ENCODE data around the gene ELOVL7. TPM values are rescaled to one million over a fixed set of nuclear protein-coding genes. Genes with fewer than 3 reads are reported as not detected.

The ELOVL7 gene
- total and polyA plus RNA-seq, 10 of the 15 experiments (the other 5 are each of a cell fraction or from before 2014, with no cell fraction given), result 0.26 to 1.2 (median 0.92) TPM

- Histone ChIP-seq H3K27ac (ENCODE audit: control insufficient read depth, insufficient read depth) (no peak overlapping the region), H3K9ac (ENCODE audit: control insufficient read depth, insufficient read depth, low read length) (no peak overlapping the region), H3K4me1 (ENCODE audit: control insufficient read depth, insufficient read depth, low read length) (no peaks in the 10 kb centered on the region), H3K4me3 (no peak overlapping the region), H3K36me3 (ENCODE audit: control insufficient read depth in 2 of 2, insufficient read depth in 2 of 2, low read length in 1 of 2) (no peaks in the 10 kb centered on the region), H3K4me2 (ENCODE audit: control insufficient read depth, insufficient read depth) (no peak overlapping the region), H3K9me3 (replicated peaks; ENCODE audit: control insufficient read depth, insufficient read depth, low read length) (no peaks in the 10 kb centered on the region), H3K27me3 (replicated peaks in 1 of 2; ENCODE audit: control insufficient read depth in 2 of 2, insufficient read depth in 2 of 2, low read length in 1 of 2) (no peaks in the 10 kb centered on the region; a peak in 1 of 4 replicates), H4K20me1 (ENCODE audit: control insufficient read depth, insufficient read depth) (no peaks in the 10 kb centered on the region), H2AFZ (ENCODE audit: control insufficient read depth, low read depth, low read length) (no peak overlapping the region), H3K79me2 (ENCODE audit: control insufficient read depth, insufficient read depth, low read length) (no peaks in the 10 kb centered on the region)
- FAIRE-seq (no peak), DNase-seq (ENCODE audit: low read depth, low spot score) (no peak), ATAC-seq (no peak)
- in situ Hi-C loops (cut with MboI), result no loop called here
- CTCF ChIA-PET, result interaction anchor here (1.8 kb wide), 1 partner anchor 55 kb away, joined by 5 read pairs; no protein-coding TSS in a partner anchor
- RAD21 ChIA-PET (ENCODE audit: unreplicated experiment), result interaction anchor here (0.6 kb wide), 1 partner anchor 12 kb away, joined by 3 read pairs; no protein-coding TSS in a partner anchor
- POLR2A ChIA-PET, result no interaction called here
- intact Hi-C loops (cut with micrococcal nuclease; ENCODE audit: unreplicated experiment), result no loop called here
- BruUV-seq (replicated peaks), result no TSS peak
- SMC1A ChIA-PET (ENCODE audit: uncharacterized antibody, unreplicated experiment), result interaction anchor here (0.7 kb wide), 2 partner anchors 50 to 236 kb away, joined by 3 read pairs; no protein-coding TSS in a partner anchor
- WGBS (ENCODE audit: insufficient coverage, insufficient replicate concordance, low lambda C conversion rate, missing lambda C conversion rate), result 85% methylated on average over 2 of the region's 2 CpGs
- TF ChIP-seq RFX5 (IDR thresholded peaks at IDR 0.05; ENCODE audit: low read depth, low read length), result no peak
- TF ChIP-seq POLR2AphosphoS2 (IDR thresholded peaks at IDR 0.05; ENCODE audit: low read depth, low read length), result no peak
- no peak for TF ChIP-seq NKRF (conservative IDR thresholded peaks at IDR 0.05)
Observed at GRCh38 chr5:60724126-60724525, 119.9 kb downstream of the ELOVL7 start.

GRCh38 chr5:60722416-60722815, 121.7 kb downstream of the ELOVL7 start:
- ChIA-PET RAD21 (ENCODE audit: unreplicated experiment) (no interaction called here), POLR2A (no interaction called here), SMC1A (ENCODE audit: uncharacterized antibody, unreplicated experiment) (no interaction called here), CTCF (no interaction called here)
- Histone ChIP-seq H3K79me2 (ENCODE audit: control insufficient read depth, insufficient read depth, low read length) (no peaks in the 10 kb centered on the region), H2AFZ (ENCODE audit: control insufficient read depth, low read depth, low read length) (no peak overlapping the region), H3K4me2 (ENCODE audit: control insufficient read depth, insufficient read depth) (no peak overlapping the region), H4K20me1 (ENCODE audit: control insufficient read depth, insufficient read depth) (no peaks in the 10 kb centered on the region), H3K4me1 (ENCODE audit: control insufficient read depth, insufficient read depth, low read length) (no peaks in the 10 kb centered on the region), H3K9me3 (replicated peaks; ENCODE audit: control insufficient read depth, insufficient read depth, low read length) (no peaks in the 10 kb centered on the region; the same call in 2 of the 3 replicates), H3K27me3 (replicated peaks in 1 of 2; ENCODE audit: control insufficient read depth in 2 of 2, insufficient read depth in 2 of 2, low read length in 1 of 2) (no peaks in the 10 kb centered on the region; a peak in 1 of 4 replicates), H3K9ac (ENCODE audit: control insufficient read depth, insufficient read depth, low read length) (no peak overlapping the region), H3K36me3 (ENCODE audit: control insufficient read depth in 2 of 2, insufficient read depth in 2 of 2, low read length in 1 of 2) (no peaks in the 10 kb centered on the region), H3K4me3 (no peak overlapping the region), H3K27ac (ENCODE audit: control insufficient read depth, insufficient read depth) (no peak overlapping the region)
- intact Hi-C loops (cut with micrococcal nuclease; ENCODE audit: unreplicated experiment) (no loop called here), in situ Hi-C loops (cut with MboI) (no loop called here)
- no peak for ATAC-seq
- 68% methylated on average over 6 of the region's 6 CpGs for WGBS (ENCODE audit: insufficient coverage, insufficient replicate concordance, low lambda C conversion rate, missing lambda C conversion rate)
- no TSS peak for BruUV-seq (replicated peaks)
- TF ChIP-seq EED (IDR thresholded peaks at IDR 0.05; ENCODE audit: low read depth), result no peak
- DNase-seq (ENCODE audit: low read depth, low spot score), result no peak
- no peak for FAIRE-seq
